ENCODE data around the gene SPATA6.
"Not testable (repeated sequence)": the region's sequence is repeated elsewhere in the genome, so short reads cannot be mapped to it uniquely, and the experiment has no call there.

Gene SPATA6

DNA sequence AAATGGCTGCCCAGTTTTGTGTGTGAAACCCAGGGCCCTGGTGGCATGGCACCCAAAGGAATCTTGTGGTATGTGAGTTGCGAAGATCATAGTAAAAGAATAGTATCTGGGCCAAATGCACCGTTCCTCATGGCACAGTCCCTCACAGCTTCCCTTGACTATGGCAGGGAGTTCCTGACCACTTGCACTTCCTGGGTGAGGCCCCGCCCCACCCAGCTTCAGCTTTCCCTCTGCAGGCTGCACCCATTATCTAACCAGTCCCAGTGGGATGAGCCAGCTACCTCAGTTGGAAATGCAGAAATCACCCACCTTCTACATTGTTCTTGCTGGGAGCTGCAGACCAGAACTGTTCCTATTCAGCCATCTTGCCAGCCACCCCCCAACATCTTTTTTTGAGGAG is 186.5 kb downstream of the SPATA6 start:
- H3K4me3 ChIP-seq (ENCODE audit: control insufficient read depth, low read depth, low read length), result no peak overlapping the region
- no peak for DNase-seq (ENCODE audit: low read depth)
- TF ChIP-seq, protein P1, sequence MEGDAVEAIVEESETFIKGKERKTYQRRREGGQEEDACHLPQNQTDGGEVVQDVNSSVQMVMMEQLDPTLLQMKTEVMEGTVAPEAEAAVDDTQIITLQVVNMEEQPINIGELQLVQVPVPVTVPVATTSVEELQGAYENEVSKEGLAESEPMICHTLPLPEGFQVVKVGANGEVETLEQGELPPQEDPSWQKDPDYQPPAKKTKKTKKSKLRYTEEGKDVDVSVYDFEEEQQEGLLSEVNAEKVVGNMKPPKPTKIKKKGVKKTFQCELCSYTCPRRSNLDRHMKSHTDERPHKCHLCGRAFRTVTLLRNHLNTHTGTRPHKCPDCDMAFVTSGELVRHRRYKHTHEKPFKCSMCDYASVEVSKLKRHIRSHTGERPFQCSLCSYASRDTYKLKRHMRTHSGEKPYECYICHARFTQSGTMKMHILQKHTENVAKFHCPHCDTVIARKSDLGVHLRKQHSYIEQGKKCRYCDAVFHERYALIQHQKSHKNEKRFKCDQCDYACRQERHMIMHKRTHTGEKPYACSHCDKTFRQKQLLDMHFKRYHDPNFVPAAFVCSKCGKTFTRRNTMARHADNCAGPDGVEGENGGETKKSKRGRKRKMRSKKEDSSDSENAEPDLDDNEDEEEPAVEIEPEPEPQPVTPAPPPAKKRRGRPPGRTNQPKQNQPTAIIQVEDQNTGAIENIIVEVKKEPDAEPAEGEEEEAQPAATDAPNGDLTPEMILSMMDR (IDR thresholded peaks at IDR 0.05; ENCODE audit: control insufficient read depth, insufficient read depth, low read depth, low read length, missing control alignments), result no peak

DNA sequence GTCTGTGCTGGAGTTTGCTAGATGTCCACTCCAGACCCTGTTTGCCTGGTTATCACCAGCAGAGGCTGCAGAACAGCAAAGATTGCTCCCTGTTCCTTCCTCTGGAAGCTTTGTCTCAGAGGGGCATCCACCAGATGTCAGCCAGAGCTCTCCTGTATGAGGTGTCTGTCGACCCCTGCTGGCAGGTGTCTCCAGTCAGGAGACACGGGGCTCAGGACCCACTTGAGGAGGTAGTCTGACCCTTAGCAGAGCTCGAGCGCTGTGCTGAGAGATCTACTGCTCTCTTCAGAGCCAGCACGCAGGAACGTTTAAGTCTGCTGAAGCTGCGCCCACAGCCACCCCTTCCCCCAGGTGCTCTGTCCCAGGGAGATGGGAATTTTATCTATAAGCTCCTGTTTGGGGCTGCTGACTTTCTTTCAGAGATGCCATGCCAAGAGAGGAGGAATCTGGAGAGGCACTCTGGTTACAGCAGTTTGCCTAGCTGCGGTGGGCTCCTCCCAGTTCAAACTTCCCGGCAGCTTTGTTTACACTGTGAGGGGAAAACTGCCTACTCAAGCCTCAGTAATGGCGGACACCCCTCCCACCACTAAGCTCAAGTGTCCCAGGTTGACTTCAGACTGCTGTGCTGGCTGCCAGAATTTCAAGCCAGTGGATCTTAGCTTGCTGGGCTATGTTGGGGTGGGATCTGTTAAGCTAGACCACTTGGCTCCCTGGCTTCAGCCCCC is 187.1 kb downstream of the SPATA6 start:
- not testable (repeated sequence) for DNase-seq (ENCODE audit: low read depth); H3K4me3 ChIP-seq (ENCODE audit: control insufficient read depth, low read depth, low read length)

DNA sequence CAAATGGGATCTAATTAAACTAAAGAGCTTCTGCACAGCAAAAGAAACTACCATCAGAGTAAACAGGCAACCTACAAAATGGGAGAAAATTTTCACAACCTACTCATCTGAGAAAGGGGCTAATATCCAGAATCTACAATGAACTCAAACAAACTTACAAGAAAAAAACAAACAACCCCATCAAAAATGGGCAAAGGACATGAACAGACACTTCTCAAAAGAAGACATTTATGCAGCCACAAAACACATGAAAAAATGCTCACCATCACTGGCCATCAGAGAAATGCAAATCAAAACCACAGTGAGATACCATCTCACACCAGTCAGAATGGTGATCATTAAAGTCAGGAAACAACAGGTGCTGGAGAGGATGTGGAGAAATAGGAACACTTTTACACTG is 189.7 kb downstream of the SPATA6 start:
- not testable (repeated sequence) for DNase-seq (ENCODE audit: low read depth); H3K4me3 ChIP-seq (ENCODE audit: control insufficient read depth, low read depth, low read length)

DNA sequence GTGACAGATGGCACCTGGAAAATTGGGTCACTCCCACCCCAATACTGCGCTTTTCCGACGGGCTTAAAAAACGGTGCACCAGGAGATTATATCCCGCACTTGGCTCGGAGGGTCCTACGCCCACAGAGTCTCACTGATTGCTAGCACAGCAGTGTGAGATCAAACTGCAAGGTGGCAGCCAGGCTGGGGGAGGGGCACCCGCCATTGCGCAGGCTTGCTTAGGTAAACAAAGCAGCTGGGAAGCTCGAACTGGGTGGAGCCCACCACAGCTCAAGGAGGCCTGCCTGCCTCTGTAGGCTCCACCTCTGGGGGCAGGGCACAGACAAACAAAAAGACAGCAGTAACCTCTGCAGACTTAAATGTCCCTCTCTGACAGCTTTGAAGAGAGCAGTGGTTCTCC is 194.6 kb downstream of the SPATA6 start:
- not testable (repeated sequence) for DNase-seq (ENCODE audit: low read depth)

DNA sequence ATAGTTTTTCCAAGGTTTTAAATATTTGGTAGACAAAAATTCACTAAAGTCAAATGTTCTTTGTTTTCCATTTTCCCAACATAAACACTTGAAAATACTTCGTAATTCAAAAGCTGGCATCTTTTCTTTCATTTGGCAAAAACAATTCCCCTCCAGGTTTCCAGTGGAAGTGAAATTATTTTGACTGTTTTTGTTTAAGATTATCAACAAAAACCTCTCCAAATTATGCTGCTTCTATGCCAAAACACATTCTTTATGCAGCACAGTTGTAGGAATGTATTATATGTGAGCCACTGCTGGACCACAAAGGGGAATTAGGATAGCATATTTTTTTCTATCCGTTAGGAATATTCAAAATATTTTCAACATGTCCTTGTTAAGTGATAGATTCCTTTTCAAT is 205.4 kb downstream of the SPATA6 start:
- no peak overlapping the region for H3K4me3 ChIP-seq (ENCODE audit: control insufficient read depth, low read depth, low read length)
- TF ChIP-seq, protein P1 (IDR thresholded peaks at IDR 0.05; ENCODE audit: control insufficient read depth, insufficient read depth, low read depth, low read length, missing control alignments), result no peak
- no peak for DNase-seq (ENCODE audit: low read depth)

More for the DNA sequence above, 194.6 kb downstream of the SPATA6 start:
- H3K4me3 ChIP-seq (ENCODE audit: control insufficient read depth, low read depth, low read length), result not testable (repeated sequence)

DNA sequence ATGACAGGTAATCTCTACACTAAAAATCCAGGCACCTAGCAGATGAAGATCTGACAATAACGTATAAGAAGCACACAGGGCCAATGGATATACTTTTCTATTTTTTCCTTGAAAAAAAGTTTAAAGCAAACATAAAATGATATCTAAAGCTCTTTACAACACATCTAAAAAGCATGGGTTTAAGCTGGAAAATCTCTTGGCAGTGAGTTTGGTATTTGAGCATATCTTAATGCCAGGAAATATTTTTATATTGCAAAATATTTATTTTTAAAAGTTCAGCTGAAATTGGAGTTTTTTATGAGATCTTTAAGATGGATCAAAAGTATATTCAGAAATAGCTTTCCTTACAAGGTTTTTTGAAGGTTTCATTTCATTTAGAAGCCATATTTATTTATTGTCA is 209.0 kb downstream of the SPATA6 start:
- H3K4me3 ChIP-seq (ENCODE audit: control insufficient read depth, low read depth, low read length), result no peak overlapping the region
- TF ChIP-seq, protein P1 (IDR thresholded peaks at IDR 0.05; ENCODE audit: control insufficient read depth, insufficient read depth, low read depth, low read length, missing control alignments), result no peak
- DNase-seq (ENCODE audit: low read depth), result no peak

DNA sequence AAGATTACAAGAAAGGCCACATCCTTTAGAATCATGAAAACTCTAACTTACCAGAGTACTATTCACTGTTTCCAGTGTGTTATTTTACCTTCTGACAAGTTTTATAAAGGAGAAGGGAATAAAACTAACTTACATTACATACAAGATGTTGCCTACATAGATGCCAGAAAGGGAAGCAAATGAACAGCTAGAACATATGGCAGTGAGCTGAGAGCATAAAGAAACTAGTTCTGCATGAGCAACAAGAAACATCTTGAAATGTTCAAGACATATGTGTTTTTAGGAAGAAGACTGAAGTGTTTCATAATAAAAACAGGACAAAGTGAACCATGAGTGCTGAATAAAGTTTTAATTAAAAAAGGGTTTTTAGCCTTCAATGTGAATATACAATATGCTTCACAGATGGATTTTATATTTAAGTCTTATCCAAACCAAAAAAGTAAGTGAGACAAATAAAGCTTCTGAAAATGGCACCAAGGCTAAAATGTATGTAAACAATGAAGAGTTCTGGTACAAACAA is 210.1 kb downstream of the SPATA6 start:
- DNase-seq (ENCODE audit: low read depth), result no peak
- H3K4me3 ChIP-seq (ENCODE audit: control insufficient read depth, low read depth, low read length), result no peak overlapping the region
- TF ChIP-seq, protein P1 (IDR thresholded peaks at IDR 0.05; ENCODE audit: control insufficient read depth, insufficient read depth, low read depth, low read length, missing control alignments), result no peak

DNA sequence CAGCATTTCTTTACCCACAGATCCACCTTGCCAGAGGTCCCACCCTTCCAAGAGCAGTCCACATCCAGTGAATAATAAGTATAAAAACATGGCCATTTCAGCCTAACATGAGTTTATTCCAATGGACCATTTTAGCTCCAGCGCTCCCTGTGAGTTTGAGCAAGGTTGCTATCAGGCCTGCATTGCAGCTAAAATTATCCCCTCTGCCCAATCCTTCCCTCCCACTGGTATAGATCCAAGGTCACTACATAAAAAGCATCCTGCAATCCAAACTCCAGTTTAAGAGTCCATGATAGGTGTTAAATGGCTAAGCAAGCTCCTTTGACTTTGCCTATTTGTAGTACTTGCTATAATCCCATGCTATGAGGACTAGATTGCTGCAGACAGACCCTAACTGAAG is 213.9 kb downstream of the SPATA6 start:
- TF ChIP-seq, protein P1 (IDR thresholded peaks at IDR 0.05; ENCODE audit: control insufficient read depth, insufficient read depth, low read depth, low read length, missing control alignments), result no peak
- no peak overlapping the region for H3K4me3 ChIP-seq (ENCODE audit: control insufficient read depth, low read depth, low read length)
- DNase-seq (ENCODE audit: low read depth), result no peak
